GM19240 (cell line): ENCODE data around the gene ARRDC3.
"Not testable (repeated sequence)": the region's sequence is repeated elsewhere in the genome, so short reads cannot be mapped to it uniquely, and the experiment has no call there.

Source experiments
- DNase-seq: peaks from one replicate; pipeline ENCODE4 v3.0.0; 2011; ENCODE audit warnings: low spot score; ENCODE audit not compliant: insufficient read length

The ARRDC3 gene, protein sequence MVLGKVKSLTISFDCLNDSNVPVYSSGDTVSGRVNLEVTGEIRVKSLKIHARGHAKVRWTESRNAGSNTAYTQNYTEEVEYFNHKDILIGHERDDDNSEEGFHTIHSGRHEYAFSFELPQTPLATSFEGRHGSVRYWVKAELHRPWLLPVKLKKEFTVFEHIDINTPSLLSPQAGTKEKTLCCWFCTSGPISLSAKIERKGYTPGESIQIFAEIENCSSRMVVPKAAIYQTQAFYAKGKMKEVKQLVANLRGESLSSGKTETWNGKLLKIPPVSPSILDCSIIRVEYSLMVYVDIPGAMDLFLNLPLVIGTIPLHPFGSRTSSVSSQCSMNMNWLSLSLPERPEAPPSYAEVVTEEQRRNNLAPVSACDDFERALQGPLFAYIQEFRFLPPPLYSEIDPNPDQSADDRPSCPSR

GRCh38 chr5:91383027-91383955 is at the start of gene ARRDC3:
ARRDC3 (minus strand) TSS chr5:91383317; CDS start chr5:91383092, 225 bp downstream.
- DNase-seq, result peak; percentile 23

- no peak for DNase-seq
Measured at GRCh38 chr5:91430949-91431348, 47.8 kb upstream of the ARRDC3 start.

DNA sequence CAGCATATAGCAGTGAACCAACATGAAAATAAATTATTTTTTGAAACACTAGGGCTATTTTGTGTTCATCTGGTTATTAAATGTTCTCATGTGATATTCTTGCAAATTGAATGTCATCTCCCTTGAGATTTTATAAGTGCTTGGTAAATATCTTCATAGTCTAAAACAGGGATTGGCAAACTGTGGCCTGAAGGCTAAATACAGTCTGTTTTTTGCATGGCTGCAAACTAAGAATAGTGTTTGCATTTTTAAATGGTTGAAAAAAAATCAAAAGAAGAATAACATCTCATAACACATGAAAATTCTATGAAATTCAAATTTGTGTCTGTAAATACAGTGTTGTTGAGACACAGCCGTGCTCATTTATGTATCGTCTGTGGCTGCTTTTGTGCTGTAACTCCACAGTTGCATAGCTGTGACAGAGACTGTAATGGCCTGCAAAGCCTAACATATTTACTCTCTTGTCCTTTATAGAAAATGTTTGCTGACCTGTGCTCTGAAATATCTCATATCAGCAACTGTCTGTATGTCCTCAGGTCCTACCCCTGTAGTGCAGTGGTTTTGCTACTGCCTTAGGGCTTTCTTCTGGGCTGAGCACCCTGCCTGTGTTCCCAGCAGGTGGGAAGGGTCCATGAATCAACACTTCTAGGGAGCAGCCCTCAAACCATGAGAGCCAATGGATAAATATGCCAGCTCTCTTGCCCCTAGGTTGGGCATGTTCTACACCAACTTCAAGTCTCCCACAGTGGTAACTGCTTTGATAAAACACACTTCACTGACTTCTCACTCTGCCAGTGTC is 41.7 kb upstream of the ARRDC3 start:
- no peak for DNase-seq

- DNase-seq, result no peak
Measured at GRCh38 chr5:91423871-91424270, 40.8 kb upstream of the ARRDC3 start.

DNA sequence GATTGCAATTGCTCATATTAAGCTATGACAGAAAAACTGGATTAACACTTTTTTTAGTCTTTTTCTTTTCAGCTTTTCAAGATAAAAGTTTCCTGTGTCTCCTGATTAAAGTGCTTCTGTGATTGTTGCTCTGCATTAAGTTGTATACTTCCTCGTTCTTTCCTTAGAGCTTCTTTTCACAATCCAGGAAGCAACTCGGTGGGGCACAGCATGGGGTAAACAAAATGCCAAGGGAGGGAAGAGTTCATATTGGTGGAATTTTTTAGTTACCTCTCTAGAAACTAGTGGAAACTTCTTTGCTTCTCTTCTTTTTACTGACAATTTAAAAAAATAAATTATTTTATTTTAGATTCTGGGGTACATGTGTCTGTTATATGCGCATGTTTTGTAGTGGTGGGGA is 37.8 kb upstream of the ARRDC3 start:
- DNase-seq, result no peak

DNA sequence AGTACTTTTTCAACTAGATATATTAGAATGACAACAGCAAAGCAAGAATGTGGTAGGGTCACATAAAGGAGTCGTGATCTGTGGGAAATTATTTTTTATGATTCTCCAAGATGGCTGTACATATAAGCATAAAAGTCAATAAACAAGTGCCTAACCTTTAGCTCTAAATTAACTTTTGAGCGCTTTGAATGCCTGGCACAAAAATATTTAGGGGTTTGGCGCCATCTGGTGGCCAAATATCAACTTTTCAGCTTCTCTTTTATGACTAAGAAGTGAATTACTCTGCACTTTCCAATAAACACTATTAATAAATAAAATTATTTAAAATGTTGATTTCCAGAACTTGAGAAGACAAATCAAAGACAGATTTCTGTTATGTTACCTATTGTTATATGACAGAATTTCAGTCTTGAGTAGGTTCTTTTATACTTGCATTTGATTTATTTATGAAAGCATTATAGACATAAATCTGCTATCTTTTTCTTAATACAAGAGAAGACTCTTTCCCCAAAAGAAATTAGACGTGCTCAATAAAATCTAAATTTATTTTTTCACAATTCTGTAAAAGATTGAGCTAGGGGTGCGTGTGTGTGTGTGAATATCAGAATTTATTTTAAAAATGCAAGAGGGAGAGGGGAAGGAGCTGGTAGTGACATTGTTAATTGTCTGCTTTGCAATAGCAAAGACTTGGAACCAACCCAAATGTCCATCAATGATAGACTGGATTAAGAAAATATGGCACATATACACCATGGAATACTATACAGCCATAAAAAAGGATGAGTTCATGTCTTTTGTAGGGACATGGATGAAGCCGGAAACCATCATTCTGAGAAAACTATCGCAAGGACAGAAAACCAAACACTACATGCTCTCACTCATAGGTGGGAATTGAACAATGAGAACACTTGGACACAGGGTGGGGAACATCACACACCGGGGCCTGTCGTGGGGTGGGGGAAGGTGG is 36.7 kb upstream of the ARRDC3 start:
- DNase-seq, result no peak

DNA sequence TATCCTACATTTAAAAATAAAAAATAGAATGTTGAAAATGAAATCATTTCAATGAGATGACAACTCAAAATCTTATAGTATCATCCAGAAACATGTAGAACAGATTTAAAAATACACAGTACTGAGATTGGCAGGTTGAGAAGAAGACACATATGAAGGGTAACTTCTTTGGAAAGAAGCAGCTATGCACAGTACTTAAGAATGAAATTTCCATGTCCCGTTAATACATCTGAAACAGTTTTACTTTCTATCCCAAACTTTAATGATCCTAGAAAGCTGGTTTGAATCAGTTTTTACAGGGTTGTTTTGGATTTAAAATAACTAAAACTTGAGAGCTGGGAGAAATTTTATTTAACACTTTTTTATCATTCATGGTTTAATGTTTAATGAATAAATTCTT is 36.0 kb upstream of the ARRDC3 start:
- no peak for DNase-seq

GRCh38 chr5:91418158-91418557 is 35.0 kb upstream of the ARRDC3 start:
- DNase-seq, result no peak

DNA sequence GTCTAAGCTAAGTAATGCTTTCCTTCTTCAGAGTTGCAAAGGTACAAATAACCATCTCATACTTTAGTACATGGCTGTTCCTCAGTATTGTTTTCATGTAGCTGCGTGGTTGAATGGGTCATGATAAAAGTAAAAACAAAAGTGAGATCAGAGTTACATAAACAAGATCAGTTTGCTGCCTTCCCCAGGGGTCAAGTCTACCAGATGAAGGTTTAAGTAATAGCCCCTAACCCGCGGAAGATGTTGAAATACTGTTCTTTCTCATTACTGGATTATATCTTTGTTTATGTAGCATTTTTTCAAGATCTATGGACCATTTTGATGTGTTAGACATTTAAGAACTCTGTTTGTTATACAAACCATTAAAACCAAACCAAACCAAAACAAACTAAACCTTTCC is 34.1 kb upstream of the ARRDC3 start:
- DNase-seq, result no peak

GRCh38 chr5:91416491-91416890 is 33.4 kb upstream of the ARRDC3 start:
- DNase-seq, result no peak

DNA sequence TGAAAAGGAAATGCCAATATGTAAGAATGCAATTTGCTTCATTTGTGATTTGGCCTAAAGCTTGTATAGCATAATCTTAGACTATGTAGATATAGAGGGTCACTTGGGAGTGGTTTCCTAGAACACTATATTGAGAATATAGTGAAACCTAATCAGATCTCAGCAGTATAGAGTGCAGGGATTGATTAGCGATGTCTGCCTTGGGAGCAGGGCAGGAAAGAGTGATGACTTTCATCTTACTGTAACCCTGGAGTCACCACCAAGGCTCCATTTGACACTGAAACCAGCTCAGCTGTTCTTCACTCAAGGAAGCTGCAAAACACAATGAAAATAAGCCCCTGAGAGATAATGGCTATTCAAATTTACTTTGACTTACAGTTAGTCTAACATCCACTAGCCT is 26.2 kb upstream of the ARRDC3 start:
- DNase-seq, result no peak

DNA sequence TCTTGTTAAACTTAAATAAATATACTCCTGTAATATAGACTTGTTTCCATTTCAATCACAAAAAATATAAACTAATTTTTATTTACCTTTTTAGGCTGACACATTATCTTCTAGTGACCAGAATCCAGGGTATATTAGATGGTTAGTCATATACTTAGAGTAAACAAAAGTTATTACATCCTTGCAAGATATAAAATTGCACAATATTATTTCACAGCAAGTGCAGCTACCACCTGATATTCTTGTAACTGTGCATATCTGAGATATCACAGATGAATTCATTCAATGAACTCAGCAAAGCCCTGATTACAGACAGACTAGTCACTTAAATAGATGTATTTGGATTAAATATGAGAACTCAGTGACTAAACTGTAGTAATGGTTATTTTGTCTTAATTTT is 25.6 kb upstream of the ARRDC3 start:
- no peak for DNase-seq

DNA sequence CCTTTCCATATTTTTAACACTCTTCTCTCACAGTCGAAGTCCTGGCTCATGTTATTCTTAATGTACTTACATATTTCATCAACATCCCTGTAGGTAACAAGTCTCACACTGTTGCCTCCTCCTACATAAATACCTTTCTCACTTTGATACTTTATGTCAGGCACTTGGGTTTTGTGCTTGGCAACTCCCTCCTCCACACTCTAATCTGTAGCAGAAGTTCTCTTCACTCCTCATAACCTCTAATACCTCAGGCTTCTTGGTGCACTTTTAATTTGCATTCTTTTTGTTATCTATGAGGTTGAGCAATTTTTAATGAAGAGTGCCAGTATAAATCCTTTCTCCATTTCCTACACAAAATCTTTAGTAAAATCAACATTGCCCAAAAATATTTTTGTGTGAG is 24.1 kb upstream of the ARRDC3 start:
- DNase-seq, result no peak

- DNase-seq, result no peak
Measured at GRCh38 chr5:91403438-91403837, 20.3 kb upstream of the ARRDC3 start.

DNA sequence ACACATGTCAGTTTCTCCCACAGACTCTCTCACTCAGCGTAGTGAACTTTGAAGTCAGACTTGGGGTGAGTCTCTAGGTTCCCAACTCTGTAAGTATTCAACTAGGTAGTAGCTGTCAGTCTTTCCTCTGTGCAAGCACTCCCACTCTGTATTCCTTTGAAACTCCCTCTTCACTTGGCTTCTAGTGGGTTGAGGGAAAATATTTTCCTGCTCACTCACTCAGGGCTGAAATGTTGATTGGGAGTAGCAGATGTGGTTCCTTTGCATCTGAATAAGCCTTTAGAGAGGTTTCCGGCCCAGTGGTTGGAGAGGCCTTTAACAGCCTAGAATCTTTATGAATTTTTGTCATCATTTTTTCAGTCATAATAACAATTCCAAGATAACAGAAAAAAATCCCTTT is 18.1 kb upstream of the ARRDC3 start:
- no peak for DNase-seq

- no peak for DNase-seq
Measured at GRCh38 chr5:91397791-91398190, 14.7 kb upstream of the ARRDC3 start.

DNA sequence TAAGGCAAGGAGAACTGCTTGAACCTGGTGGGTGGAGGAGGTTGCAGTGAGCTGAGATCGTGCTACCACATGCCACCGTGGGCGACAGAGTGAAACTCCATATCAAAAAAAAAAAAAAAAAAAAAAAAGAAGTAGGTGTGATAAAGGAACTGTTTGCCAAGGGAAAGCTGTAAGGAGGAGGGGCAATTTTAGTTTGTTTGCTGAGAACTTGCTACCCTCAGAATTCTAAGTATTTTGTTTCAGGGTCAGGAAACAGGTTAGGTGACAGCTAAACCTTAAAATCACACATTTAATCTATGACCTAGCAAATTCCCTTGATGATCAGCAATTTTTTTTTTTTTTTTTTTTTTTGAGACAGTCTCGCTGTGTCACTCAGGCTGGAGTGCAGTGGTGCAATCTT is 7.2 kb upstream of the ARRDC3 start:
- DNase-seq, result no peak

DNA sequence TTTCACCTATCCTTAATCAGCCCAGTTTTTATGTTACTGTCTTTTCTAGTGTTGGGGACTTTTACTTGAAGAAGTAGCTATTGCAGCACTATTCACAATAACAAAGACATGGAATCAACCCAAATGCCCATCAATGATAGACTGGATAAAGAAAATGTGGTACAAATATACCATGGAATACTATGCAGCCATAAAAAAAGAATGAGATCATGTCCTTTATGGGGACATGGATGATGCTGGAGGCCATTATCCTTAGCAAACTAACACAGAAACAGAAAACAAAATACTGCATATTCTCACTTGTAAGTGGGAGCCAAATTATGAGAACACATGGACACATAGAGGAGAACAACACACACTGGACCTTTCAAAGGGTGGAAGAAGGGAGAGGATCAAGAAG is 6.4 kb upstream of the ARRDC3 start:
- not testable (repeated sequence) for DNase-seq

- DNase-seq, result no peak
Measured at GRCh38 chr5:91388362-91388761, 5.2 kb upstream of the ARRDC3 start.

DNA sequence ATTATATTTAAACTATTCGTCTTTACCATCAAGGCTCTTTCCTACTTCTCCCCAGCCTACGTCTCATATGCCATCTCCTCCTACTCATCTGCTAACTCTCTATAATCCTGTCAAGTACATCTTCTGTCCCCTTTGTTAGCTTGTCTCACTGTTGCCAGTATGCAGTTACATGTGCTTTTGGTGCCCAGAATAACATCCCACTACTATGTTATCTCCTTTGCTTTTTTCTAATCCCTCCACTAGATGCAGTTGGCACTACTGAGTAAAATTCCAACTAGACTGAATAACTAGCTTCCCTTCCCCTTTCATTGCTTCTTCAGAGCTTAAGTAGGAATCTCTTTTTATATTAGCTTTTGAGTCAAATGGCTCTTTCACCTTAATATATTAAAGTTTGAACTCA is 3.0 kb upstream of the ARRDC3 start:
- DNase-seq, result no peak
